OCI-LY7 (cell line): ENCODE results near the gene DIPK1B. TPM values are rescaled to one million over a fixed set of nuclear protein-coding genes. Genes with fewer than 3 reads are reported as not detected.
A peak's percentile ranks its signal among the peaks of the same experiment; 100 is the strongest.

ENCODE experiments used
- BruUV-seq: library from RNA; stranded (reverse); fragments of 400-500 nt; replicated peaks from 2 replicates; lab custom pipeline; 2021; lab: Mats Ljungman, UMichigan
- CTCF ChIA-PET: fragments of 300-600 bp; sonication (Branson Sonifier 250); formaldehyde crosslinking; loops from one replicate; lab custom pipeline; 2022; ENCODE audit warnings: antibody characterized with exemption; ENCODE audit not compliant: unreplicated experiment; lab: Charles Lee
- POLR2A ChIA-PET: fragments of 300-600 bp; sonication (Branson Sonifier 250); formaldehyde crosslinking; loops from one replicate; lab custom pipeline; 2022; ENCODE audit warnings: antibody characterized with exemption; lab: Charles Lee
- DNase-seq: peaks from one replicate; pipeline ENCODE4 v3.0.0-alpha.2; 2015; ENCODE audit warnings: low spot score
- H2AFZ ChIP-seq: fragments of 200-600 bp; sonication (generic), shearing (Covaris generic); 2 replicates; pipeline ENCODE4 v1.6.1; 2014; ENCODE audit warnings: mild to moderate bottlenecking, antibody characterized with exemption, low read length, moderate library complexity
- H3K27ac ChIP-seq: fragments of 200-600 bp; sonication (generic); 2 replicates; pipeline ENCODE4 v1.5.1; 2014; ENCODE audit warnings: mixed run types, low read depth, mild to moderate bottlenecking, moderate library complexity, low read length, inconsistent platforms; ENCODE audit not compliant: poor library complexity, severe bottlenecking
- H3K36me3 ChIP-seq: fragments of 200-600 bp; sonication (generic); 2 replicates; pipeline ENCODE4 v1.6.1; 2014; ENCODE audit warnings: mild to moderate bottlenecking, antibody characterized with exemption, low read length, moderate library complexity, mixed read lengths; ENCODE audit not compliant: insufficient read depth
- H3K4me1 ChIP-seq: fragments of 200-600 bp; sonication (generic); 2 replicates; pipeline ENCODE4 v1.5.1; 2014; ENCODE audit warnings: mild to moderate bottlenecking, low read length; ENCODE audit not compliant: insufficient read depth, poor library complexity, severe bottlenecking
- H3K4me2 ChIP-seq: fragments of 200-600 bp; sonication (generic); 2 replicates; pipeline ENCODE4 v1.6.1; 2014; ENCODE audit warnings: mild to moderate bottlenecking, low read length
- H3K4me3 ChIP-seq: fragments of 200-600 bp; sonication (generic); 2 replicates; pipeline ENCODE4 v1.5.1; 2014; ENCODE audit warnings: mild to moderate bottlenecking, low read depth, low read length; ENCODE audit not compliant: poor library complexity, severe bottlenecking
- H3K79me2 ChIP-seq: fragments of 200-600 bp; sonication (generic); 2 replicates; pipeline ENCODE4 v1.6.1; 2016; ENCODE audit warnings: low read depth, mild to moderate bottlenecking, low read length, moderate library complexity, mixed read lengths; ENCODE audit not compliant: insufficient read depth
- H3K9me2 ChIP-seq: fragments of 200-600 bp; sonication (generic); 2 replicates; pipeline ENCODE4 v1.6.1; 2016; ENCODE audit warnings: mild to moderate bottlenecking, low read length, mixed read lengths; ENCODE audit not compliant: insufficient read depth
- H3K9me3 ChIP-seq: fragments of 200-600 bp; sonication (generic); 2 replicates; pipeline ENCODE4 v1.6.1; 2014; ENCODE audit warnings: mild to moderate bottlenecking, mixed run types, low read length, mixed read lengths
- H4K20me1 ChIP-seq: fragments of 200-600 bp; sonication (generic); 2 replicates; pipeline ENCODE4 v1.6.1; 2014; ENCODE audit warnings: mild to moderate bottlenecking, antibody characterized with exemption, low read length, moderate library complexity, mixed read lengths; ENCODE audit not compliant: insufficient read depth
- CTCF ChIP-seq: fragments of 200-600 bp; sonication (generic); conservative IDR thresholded peaks from 2 replicates; pipeline ENCODE4 v1.5.1; 2014; ENCODE audit warnings: mild to moderate bottlenecking, antibody characterized with exemption, low read length, moderate library complexity, mixed read lengths
- EZH2phosphoT487 ChIP-seq: fragments of 200-600 bp; sonication (generic); IDR thresholded peaks from 2 replicates; pipeline ENCODE4 v1.6.1; 2018; ENCODE audit warnings: low read depth, borderline replicate concordance, mild to moderate bottlenecking, mixed run types, antibody characterized with exemption, low read length, moderate library complexity, mixed read lengths
- intact Hi-C: fragments of 100-400 bp; cut with micrococcal nuclease; formaldehyde crosslinking; loops from one replicate; pipeline ENCODE4 v1.10.0; 2022; ENCODE audit not compliant: unreplicated experiment
- total RNA-seq, 2 experiments: library from RNA; depleted of rRNA in 1 of 2; stranded (reverse); fragments of >200 nt in 1 of 2; shearing (Covaris generic) in 1 of 2; gene quantifications; 2 replicates each; pipeline ENCODE4 v1.2.3, GENCODE V29; 2014 to 2022

Gene DIPK1B
- total RNA-seq, 2 experiments from 2014 or later: 0.30 to 13.3 TPM

GRCh38 chr9:136729144-136729543 lies 16.8 kb downstream of the DIPK1B start:
- no peaks in the 10 kb centered on the region for H3K9me2 ChIP-seq
- H3K27ac ChIP-seq: no peak overlapping the region
- H3K9me3 ChIP-seq: no peaks in the 10 kb centered on the region
- CTCF ChIA-PET: interaction anchor here (0.6 kb wide), 2 partner anchors 43 to 303 kb away, joined by 5 read pairs; no protein-coding TSS in a partner anchor
- H2AFZ ChIP-seq: no peak overlapping the region
- peak overlapping the region; percentile 100 for H3K4me3 ChIP-seq
- peaks cover 32% of the 10 kb centered on the region for H3K4me1 ChIP-seq
- TF ChIP-seq CTCF: no peak
- TF ChIP-seq EZH2phosphoT487: no peak
- peak overlapping the region; percentile 76 for H3K4me2 ChIP-seq
- POLR2A ChIA-PET: interaction anchor here (0.6 to 1.2 kb wide), 3 partner anchors 11 to 824 kb away, joined by 3 to 4 read pairs (median 3); partner anchors contain the start of gene PAXX
- DNase-seq: peak; percentile 30
- peaks cover 24% of the 10 kb centered on the region for H4K20me1 ChIP-seq
- peaks cover 41% of the 10 kb centered on the region for H3K79me2 ChIP-seq
- intact Hi-C loops: no loop called here
- peaks cover 37% of the 10 kb centered on the region for H3K36me3 ChIP-seq
- BruUV-seq: no TSS peak

- Histone ChIP-seq H3K79me2 (peaks cover 40% of the 10 kb centered on the region), H3K9me3 (no peaks in the 10 kb centered on the region), H3K4me3 (no peak overlapping the region), H3K27ac (no peak overlapping the region), H2AFZ (no peak overlapping the region), H4K20me1 (peaks cover 24% of the 10 kb centered on the region), H3K4me1 (peaks cover 26% of the 10 kb centered on the region), H3K4me2 (peak overlapping the region; percentile 76; the same call in 1 of the 2 replicates), H3K9me2 (no peaks in the 10 kb centered on the region), H3K36me3 (peaks cover 30% of the 10 kb centered on the region)
- DNase-seq: no peak
- POLR2A ChIA-PET: interaction anchor here (1.2 kb wide), 1 partner anchor 262 kb away, joined by 3 read pairs; the partner anchor contains the start of gene PAXX
- intact Hi-C loops: no loop called here
- CTCF ChIA-PET: no interaction called here
- TF ChIP-seq CTCF (no peak), EZH2phosphoT487 (no peak)
- no TSS peak for BruUV-seq
Observed at GRCh38 chr9:136729926-136730325, 17.6 kb downstream of the DIPK1B start.

GRCh38 chr9:136732444-136733178 lies 20.2 kb downstream of the DIPK1B start:
- Histone ChIP-seq H3K27ac (no peak overlapping the region), H3K4me2 (no peak overlapping the region), H3K4me1 (peaks cover 11% of the 10 kb centered on the region), H2AFZ (no peak overlapping the region), H3K36me3 (peaks cover 3% of the 10 kb centered on the region), H3K4me3 (no peak overlapping the region), H3K9me2 (no peaks in the 10 kb centered on the region), H3K9me3 (no peaks in the 10 kb centered on the region), H4K20me1 (no peaks in the 10 kb centered on the region), H3K79me2 (peaks cover 13% of the 10 kb centered on the region)
- ChIA-PET POLR2A (no interaction called here), CTCF (no interaction called here)
- DNase-seq: no peak
- TF ChIP-seq CTCF: no peak
- no peak for TF ChIP-seq EZH2phosphoT487
- no TSS peak for BruUV-seq
- intact Hi-C loops: no loop called here
